Measurements from ENCODE around the gene SLC8A1. TPM values are rescaled to one million over a fixed set of nuclear protein-coding genes. Genes with fewer than 3 reads are reported as not detected.
A peak's percentile ranks its signal among the peaks of the same experiment; 100 is the strongest.

The SLC8A1 gene
- 0.12 and 0.20 TPM in 2 replicates for total RNA-seq
- total RNA-seq (2013) = 2.5 TPM
- polyA plus RNA-seq = 0.04 and 0.07 TPM in 2 replicates
- polyA minus RNA-seq = 0.43 and 1.00 TPM in 2 replicates

GRCh38 chr2:40451918-40452605 is at the start of gene SLC8A1:
Gene SLC8A1, minus strand, starts transcription at chr2:40452090.
- DNase-seq (peak; percentile 7), ATAC-seq (ENCODE audit: low read depth) (no peak)
- no peaks in the 10 kb centered on the region for H3K9me3 Mint-ChIP-seq (ENCODE audit: insufficient read depth)
- Histone ChIP-seq H3K9ac (ENCODE audit: low read length) (peak within 1 kb of the TSS; percentile 26), H3K4me3 (ENCODE audit: control extremely low read depth in 1 of 5, extremely low read depth in 1 of 5, insufficient read depth in 1 of 5, low read depth in 2 of 5, low read length in 4 of 5) (peak within 1 kb of the TSS; percentile 25 to 69 (median 32)), H2AFZ (ENCODE audit: insufficient read depth, low read depth, low read length, poor library complexity, severe bottlenecking) (peak within 1 kb of the TSS; percentile 54), H3K4me1 (ENCODE audit: control insufficient read depth in 2 of 2, insufficient read depth in 2 of 2, low read length in 2 of 2) (peaks cover 12 to 19% of the 10 kb centered on the region in 2 donors), H3K4me2 (replicated peaks; ENCODE audit: low read depth, low read length, poor library complexity, severe bottlenecking) (peak within 1 kb of the TSS; percentile 66), H3K27ac (ENCODE audit: low read length in 2 of 2) (no peak within 1 kb of the TSS), H3K9me3 (ENCODE audit: control extremely low read depth in 1 of 3, control insufficient read depth in 2 of 3, insufficient read depth in 1 of 3, low read length in 2 of 3) (peaks cover 0 to 5% (median 0%) of the 10 kb centered on the region in 3 donors), H4K20me1 (ENCODE audit: control insufficient read depth, insufficient read depth, low read length, poor library complexity, severe bottlenecking) (no peaks in the 10 kb centered on the region), H3K79me2 (ENCODE audit: control insufficient read depth, insufficient read depth, low read length) (no peaks in the 10 kb centered on the region), H3K27me3 (replicated peaks in 1 of 4; ENCODE audit: control extremely low read depth in 1 of 4, control insufficient read depth in 3 of 4, insufficient read depth in 4 of 4, low read length in 3 of 4) (peaks cover 0 to 14% (median 2%) of the 10 kb centered on the region in 4 experiments), H3K36me3 (replicated peaks in 1 of 2; ENCODE audit: control extremely low read depth in 1 of 2, control insufficient read depth in 1 of 2, extremely low read depth in 1 of 2, insufficient read depth in 2 of 2, low read length in 1 of 2) (no peaks in the 10 kb centered on the region)
- POLR2A ChIA-PET = no interaction called here
- WGBS (ENCODE audit: insufficient coverage) = 2% methylated on average over 81 of the region's 82 CpGs
- peak within 1 kb of the TSS; percentile 81 for H3K4me3 Mint-ChIP-seq
- TF ChIP-seq EZH2 (IDR thresholded peaks at IDR 0.05; ENCODE audit: borderline replicate concordance, insufficient read depth, low read depth, low read length, poor library complexity, severe bottlenecking) (no peak), CTCF (IDR thresholded peaks at IDR 0.05) (no peak)
- CTCF ChIA-PET = no interaction called here
- intact Hi-C loops (cut with micrococcal nuclease) = no loop called here
- H3K4me1 Mint-ChIP-seq = peaks cover 24% of the 10 kb centered on the region
- H3K27me3 Mint-ChIP-seq = peaks cover 30% of the 10 kb centered on the region
- no peak within 1 kb of the TSS for H3K27ac Mint-ChIP-seq

DNA sequence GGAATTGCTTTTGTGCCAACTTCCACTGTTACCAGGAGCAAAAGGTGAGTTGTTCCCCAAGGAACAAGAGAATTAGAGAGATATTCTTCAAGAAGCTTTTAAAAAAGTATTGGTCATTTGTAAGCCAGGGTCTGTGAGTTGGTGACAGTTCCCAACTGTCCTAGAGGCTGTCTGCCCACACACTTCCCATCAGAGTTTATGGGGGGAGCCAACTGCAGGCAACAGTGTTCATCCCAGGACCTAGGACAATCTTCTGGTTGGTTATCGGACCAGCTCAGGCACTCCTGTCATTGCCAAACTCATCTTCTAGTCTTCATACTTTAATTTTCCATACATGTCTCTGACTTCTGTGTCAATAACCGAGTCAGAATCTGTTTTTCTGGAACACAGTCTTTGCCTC is 47.5 kb upstream of the SLC8A1 start:
- Histone ChIP-seq H3K9ac (ENCODE audit: low read length) (no peak overlapping the region), H3K79me2 (ENCODE audit: control insufficient read depth, insufficient read depth, low read length) (no peaks in the 10 kb centered on the region), H2AFZ (ENCODE audit: insufficient read depth, low read depth, low read length, poor library complexity, severe bottlenecking) (no peak overlapping the region), H3K4me2 (replicated peaks; ENCODE audit: low read depth, low read length, poor library complexity, severe bottlenecking) (no peak overlapping the region), H3K9me3 (ENCODE audit: control extremely low read depth in 1 of 3, control insufficient read depth in 2 of 3, insufficient read depth in 1 of 3, low read length in 2 of 3) (no peaks in the 10 kb centered on the region), H3K4me1 (ENCODE audit: control insufficient read depth in 2 of 2, insufficient read depth in 2 of 2, low read length in 2 of 2) (no peaks in the 10 kb centered on the region), H3K4me3 (ENCODE audit: control extremely low read depth in 1 of 5, extremely low read depth in 1 of 5, insufficient read depth in 1 of 5, low read depth in 2 of 5, low read length in 4 of 5) (no peak overlapping the region), H3K36me3 (replicated peaks in 1 of 2; ENCODE audit: control extremely low read depth in 1 of 2, control insufficient read depth in 1 of 2, extremely low read depth in 1 of 2, insufficient read depth in 2 of 2, low read length in 1 of 2) (no peaks in the 10 kb centered on the region), H3K27ac (ENCODE audit: low read length in 2 of 2) (no peak overlapping the region), H3K27me3 (replicated peaks in 1 of 4; ENCODE audit: control extremely low read depth in 1 of 4, control insufficient read depth in 3 of 4, insufficient read depth in 4 of 4, low read length in 3 of 4) (no peaks in the 10 kb centered on the region), H4K20me1 (ENCODE audit: control insufficient read depth, insufficient read depth, low read length, poor library complexity, severe bottlenecking) (no peaks in the 10 kb centered on the region)
- 100% methylated on average over 2 of the region's 2 CpGs for WGBS (ENCODE audit: insufficient coverage)
- DNase-seq = no peak
- no peak overlapping the region for H3K27ac Mint-ChIP-seq
- TF ChIP-seq CTCF (IDR thresholded peaks at IDR 0.05) (no peak), EZH2 (IDR thresholded peaks at IDR 0.05; ENCODE audit: borderline replicate concordance, insufficient read depth, low read depth, low read length, poor library complexity, severe bottlenecking) (no peak)
- no peak for ATAC-seq (ENCODE audit: low read depth)
- no peak overlapping the region for H3K4me3 Mint-ChIP-seq
- H3K9me3 Mint-ChIP-seq (ENCODE audit: insufficient read depth) = no peaks in the 10 kb centered on the region
- intact Hi-C loops (cut with micrococcal nuclease) = no loop called here
- peaks cover 3% of the 10 kb centered on the region for H3K27me3 Mint-ChIP-seq
- H3K4me1 Mint-ChIP-seq = no peaks in the 10 kb centered on the region
- CTCF ChIA-PET = no interaction called here
- POLR2A ChIA-PET = no interaction called here

All from B cell (primary cell).